ENCODE data around the gene ZCWPW1. TPM values are rescaled to one million over a fixed set of nuclear protein-coding genes. Genes with fewer than 3 reads are reported as not detected.
"Not testable (repeated sequence)": the region's sequence is repeated elsewhere in the genome, so short reads cannot be mapped to it uniquely, and the experiment has no call there.

ZCWPW1 gene
- total and polyA plus RNA-seq, 2 experiments from 2014 or later: 0.59 to 2.7 TPM

DNA sequence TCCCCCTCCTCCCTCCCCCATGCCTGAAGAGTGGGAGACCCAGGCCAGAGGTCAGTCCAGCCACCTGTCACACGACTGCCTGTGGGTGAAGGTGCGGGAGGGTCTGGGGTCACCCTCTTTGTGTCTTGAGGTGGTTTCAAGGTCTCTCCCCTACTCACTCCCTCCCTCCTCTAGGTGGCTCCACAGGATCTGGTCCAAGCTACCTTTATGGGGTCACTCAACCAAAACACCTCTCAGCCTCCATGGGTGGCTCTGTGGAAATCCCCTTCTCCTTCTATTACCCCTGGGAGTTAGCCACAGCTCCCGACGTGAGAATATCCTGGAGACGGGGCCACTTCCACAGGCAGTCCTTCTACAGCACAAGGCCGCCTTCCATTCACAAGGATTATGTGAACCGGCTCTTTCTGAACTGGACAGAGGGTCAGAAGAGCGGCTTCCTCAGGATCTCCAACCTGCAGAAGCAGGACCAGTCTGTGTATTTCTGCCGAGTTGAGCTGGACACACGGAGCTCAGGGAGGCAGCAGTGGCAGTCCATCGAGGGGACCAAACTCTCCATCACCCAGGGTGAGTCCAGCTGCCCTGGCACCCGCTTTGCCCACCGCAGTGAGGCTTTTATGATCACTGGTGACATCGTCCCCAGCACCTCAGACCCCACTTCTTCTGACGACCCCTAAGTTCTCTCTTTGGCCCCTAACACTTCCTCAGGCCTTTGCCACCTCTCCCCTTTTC is 54.5 kb downstream of the ZCWPW1 start:
- not testable (repeated sequence) for H3K4me3 Mint-ChIP-seq; H3K36me3 ChIP-seq (ENCODE audit: insufficient read depth); H4K20me1 ChIP-seq (replicated peaks; ENCODE audit: insufficient read depth); H3K79me2 ChIP-seq (replicated peaks; ENCODE audit: insufficient read depth); H3K4me2 ChIP-seq; H3K9me2 ChIP-seq (ENCODE audit: insufficient read depth); DNase-seq (ENCODE audit: low spot score); H3K27me3 Mint-ChIP-seq (ENCODE audit: insufficient read depth, low read depth, poor library complexity); H3K27ac ChIP-seq (ENCODE audit: low read depth); H3K36me3 Mint-ChIP-seq (ENCODE audit: low read depth); H3K9me3 Mint-ChIP-seq; H3K27me3 ChIP-seq (ENCODE audit: insufficient read depth); H3K4me3 ChIP-seq; H2AFZ ChIP-seq; H3F3A ChIP-seq (replicated peaks; ENCODE audit: low read depth)
- peak; percentile 46 for ATAC-seq
- Mint-ChIP-seq H3K4me1 (peaks cover 36% of the 10 kb centered on the region), H3K27ac (0 out of 2 replicates have a peak overlapping the region, but pooled peaks have one; percentile 47)
- TF ChIP-seq, protein P1, sequence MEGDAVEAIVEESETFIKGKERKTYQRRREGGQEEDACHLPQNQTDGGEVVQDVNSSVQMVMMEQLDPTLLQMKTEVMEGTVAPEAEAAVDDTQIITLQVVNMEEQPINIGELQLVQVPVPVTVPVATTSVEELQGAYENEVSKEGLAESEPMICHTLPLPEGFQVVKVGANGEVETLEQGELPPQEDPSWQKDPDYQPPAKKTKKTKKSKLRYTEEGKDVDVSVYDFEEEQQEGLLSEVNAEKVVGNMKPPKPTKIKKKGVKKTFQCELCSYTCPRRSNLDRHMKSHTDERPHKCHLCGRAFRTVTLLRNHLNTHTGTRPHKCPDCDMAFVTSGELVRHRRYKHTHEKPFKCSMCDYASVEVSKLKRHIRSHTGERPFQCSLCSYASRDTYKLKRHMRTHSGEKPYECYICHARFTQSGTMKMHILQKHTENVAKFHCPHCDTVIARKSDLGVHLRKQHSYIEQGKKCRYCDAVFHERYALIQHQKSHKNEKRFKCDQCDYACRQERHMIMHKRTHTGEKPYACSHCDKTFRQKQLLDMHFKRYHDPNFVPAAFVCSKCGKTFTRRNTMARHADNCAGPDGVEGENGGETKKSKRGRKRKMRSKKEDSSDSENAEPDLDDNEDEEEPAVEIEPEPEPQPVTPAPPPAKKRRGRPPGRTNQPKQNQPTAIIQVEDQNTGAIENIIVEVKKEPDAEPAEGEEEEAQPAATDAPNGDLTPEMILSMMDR (conservative IDR thresholded peaks at IDR 0.05; ENCODE audit: low read depth in 2 of 2): peak; percentile 20 to 55
- peaks cover 13% of the 10 kb centered on the region for H3K4me1 ChIP-seq (ENCODE audit: insufficient read depth)

DNA sequence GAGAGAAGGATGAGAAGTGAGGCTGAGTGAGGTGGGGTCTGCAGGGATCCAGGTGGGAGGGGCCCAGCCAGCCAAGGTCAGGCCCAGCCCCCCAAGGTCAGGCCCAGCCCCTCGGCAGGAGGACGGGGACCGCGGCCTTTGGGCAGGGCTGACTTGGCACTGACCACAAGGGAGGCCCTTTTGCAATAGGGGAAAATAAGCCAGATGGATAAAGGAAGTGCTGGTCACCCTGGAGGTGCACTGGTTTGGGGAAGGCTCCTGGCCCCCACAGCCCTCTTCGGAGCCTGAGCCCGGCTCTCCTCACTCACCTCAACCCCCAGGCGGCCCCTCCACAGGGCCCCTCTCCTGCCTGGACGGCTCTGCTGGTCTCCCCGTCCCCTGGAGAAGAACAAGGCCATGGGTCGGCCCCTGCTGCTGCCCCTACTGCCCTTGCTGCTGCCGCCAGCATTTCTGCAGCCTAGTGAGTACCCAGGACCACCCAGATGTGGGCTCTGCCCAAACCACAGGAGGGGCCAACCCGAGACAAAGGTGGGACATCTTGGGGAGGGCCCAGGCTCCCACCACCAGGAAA is 55.2 kb downstream of the ZCWPW1 start, which contains the start of gene PILRA:
PILRA (plus strand) TSS at position 227 of the 571 bp plus-strand sequence; CDS start at position 397, 170 bp downstream.
- Histone ChIP-seq H3K36me3 (ENCODE audit: insufficient read depth) (no peaks in the 10 kb centered on the region), H3K4me1 (ENCODE audit: insufficient read depth) (peaks cover 13% of the 10 kb centered on the region), H3K4me3 (no peak within 1 kb of the TSS), H2AFZ (no peak within 1 kb of the TSS), H4K20me1 (replicated peaks; ENCODE audit: insufficient read depth) (no peaks in the 10 kb centered on the region; the same call in 1 of the 2 replicates), H3K27ac (ENCODE audit: low read depth) (no peak within 1 kb of the TSS; the same call in 1 of the 2 replicates), H3F3A (replicated peaks; ENCODE audit: low read depth) (0 out of 2 replicates have a peak, but pooled peaks cover 4% of the 10 kb centered on the region), H3K79me2 (replicated peaks; ENCODE audit: insufficient read depth) (no peaks in the 10 kb centered on the region), H3K9me2 (ENCODE audit: insufficient read depth) (no peaks in the 10 kb centered on the region), H3K4me2 (no peak within 1 kb of the TSS), H3K27me3 (ENCODE audit: insufficient read depth) (no peaks in the 10 kb centered on the region)
- no peak for ATAC-seq
- peak within 1 kb of the TSS; percentile 47; the same call in 1 of the 2 replicates for H3K27ac Mint-ChIP-seq
- no peak within 1 kb of the TSS for H3K4me3 Mint-ChIP-seq
- no peak for DNase-seq (ENCODE audit: low spot score)
- peaks cover 7% of the 10 kb centered on the region for H3K27me3 Mint-ChIP-seq (ENCODE audit: insufficient read depth, low read depth, poor library complexity)
- H3K9me3 Mint-ChIP-seq: no peaks in the 10 kb centered on the region
- H3K4me1 Mint-ChIP-seq: peaks cover 42% of the 10 kb centered on the region
- H3K36me3 Mint-ChIP-seq (ENCODE audit: low read depth): peaks cover 2% of the 10 kb centered on the region; the same call in 2 of the 3 replicates
- TF ChIP-seq EZH2phosphoT487 (IDR thresholded peaks at IDR 0.05; ENCODE audit: unreplicated experiment): no peak
- no peak for TF ChIP-seq CREB1 (CRISPR knock-in tag; IDR thresholded peaks at IDR 0.05; ENCODE audit: low read depth)
- TF ChIP-seq EZH2 (IDR thresholded peaks at IDR 0.05; ENCODE audit: low read depth, unreplicated experiment): no peak
- TF ChIP-seq JUNB (IDR thresholded peaks at IDR 0.05; ENCODE audit: unreplicated experiment): no peak
- TF ChIP-seq, protein P2, sequence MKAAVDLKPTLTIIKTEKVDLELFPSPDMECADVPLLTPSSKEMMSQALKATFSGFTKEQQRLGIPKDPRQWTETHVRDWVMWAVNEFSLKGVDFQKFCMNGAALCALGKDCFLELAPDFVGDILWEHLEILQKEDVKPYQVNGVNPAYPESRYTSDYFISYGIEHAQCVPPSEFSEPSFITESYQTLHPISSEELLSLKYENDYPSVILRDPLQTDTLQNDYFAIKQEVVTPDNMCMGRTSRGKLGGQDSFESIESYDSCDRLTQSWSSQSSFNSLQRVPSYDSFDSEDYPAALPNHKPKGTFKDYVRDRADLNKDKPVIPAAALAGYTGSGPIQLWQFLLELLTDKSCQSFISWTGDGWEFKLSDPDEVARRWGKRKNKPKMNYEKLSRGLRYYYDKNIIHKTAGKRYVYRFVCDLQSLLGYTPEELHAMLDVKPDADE (IDR thresholded peaks at IDR 0.05): no peak
- TF ChIP-seq, protein P3, sequence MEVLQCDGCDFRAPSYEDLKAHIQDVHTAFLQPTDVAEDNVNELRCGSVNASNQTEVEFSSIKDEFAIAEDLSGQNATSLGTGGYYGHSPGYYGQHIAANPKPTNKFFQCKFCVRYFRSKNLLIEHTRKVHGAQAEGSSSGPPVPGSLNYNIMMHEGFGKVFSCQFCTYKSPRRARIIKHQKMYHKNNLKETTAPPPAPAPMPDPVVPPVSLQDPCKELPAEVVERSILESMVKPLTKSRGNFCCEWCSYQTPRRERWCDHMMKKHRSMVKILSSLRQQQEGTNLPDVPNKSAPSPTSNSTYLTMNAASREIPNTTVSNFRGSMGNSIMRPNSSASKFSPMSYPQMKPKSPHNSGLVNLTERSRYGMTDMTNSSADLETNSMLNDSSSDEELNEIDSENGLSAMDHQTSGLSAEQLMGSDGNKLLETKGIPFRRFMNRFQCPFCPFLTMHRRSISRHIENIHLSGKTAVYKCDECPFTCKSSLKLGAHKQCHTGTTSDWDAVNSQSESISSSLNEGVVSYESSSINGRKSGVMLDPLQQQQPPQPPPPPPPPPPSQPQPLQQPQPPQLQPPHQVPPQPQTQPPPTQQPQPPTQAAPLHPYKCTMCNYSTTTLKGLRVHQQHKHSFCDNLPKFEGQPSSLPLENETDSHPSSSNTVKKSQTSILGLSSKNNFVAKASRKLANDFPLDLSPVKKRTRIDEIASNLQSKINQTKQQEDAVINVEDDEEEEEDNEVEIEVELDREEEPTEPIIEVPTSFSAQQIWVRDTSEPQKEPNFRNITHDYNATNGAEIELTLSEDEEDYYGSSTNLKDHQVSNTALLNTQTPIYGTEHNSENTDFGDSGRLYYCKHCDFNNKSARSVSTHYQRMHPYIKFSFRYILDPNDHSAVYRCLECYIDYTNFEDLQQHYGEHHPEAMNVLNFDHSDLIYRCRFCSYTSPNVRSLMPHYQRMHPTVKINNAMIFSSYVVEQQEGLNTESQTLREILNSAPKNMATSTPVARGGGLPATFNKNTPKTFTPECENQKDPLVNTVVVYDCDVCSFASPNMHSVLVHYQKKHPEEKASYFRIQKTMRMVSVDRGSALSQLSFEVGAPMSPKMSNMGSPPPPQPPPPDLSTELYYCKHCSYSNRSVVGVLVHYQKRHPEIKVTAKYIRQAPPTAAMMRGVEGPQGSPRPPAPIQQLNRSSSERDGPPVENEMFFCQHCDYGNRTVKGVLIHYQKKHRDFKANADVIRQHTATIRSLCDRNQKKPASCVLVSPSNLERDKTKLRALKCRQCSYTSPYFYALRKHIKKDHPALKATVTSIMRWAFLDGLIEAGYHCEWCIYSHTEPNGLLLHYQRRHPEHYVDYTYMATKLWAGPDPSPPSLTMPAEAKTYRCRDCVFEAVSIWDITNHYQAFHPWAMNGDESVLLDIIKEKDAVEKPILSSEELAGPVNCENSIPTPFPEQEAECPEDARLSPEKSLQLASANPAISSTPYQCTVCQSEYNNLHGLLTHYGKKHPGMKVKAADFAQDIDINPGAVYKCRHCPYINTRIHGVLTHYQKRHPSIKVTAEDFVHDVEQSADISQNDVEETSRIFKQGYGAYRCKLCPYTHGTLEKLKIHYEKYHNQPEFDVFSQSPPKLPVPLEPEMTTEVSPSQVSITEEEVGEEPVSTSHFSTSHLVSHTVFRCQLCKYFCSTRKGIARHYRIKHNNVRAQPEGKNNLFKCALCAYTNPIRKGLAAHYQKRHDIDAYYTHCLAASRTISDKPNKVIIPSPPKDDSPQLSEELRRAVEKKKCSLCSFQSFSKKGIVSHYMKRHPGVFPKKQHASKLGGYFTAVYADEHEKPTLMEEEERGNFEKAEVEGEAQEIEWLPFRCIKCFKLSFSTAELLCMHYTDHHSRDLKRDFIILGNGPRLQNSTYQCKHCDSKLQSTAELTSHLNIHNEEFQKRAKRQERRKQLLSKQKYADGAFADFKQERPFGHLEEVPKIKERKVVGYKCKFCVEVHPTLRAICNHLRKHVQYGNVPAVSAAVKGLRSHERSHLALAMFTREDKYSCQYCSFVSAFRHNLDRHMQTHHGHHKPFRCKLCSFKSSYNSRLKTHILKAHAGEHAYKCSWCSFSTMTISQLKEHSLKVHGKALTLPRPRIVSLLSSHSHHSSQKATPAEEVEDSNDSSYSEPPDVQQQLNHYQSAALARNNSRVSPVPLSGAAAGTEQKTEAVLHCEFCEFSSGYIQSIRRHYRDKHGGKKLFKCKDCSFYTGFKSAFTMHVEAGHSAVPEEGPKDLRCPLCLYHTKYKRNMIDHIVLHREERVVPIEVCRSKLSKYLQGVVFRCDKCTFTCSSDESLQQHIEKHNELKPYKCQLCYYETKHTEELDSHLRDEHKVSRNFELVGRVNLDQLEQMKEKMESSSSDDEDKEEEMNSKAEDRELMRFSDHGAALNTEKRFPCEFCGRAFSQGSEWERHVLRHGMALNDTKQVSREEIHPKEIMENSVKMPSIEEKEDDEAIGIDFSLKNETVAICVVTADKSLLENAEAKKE (CRISPR knock-in tag; IDR thresholded peaks at IDR 0.05): no peak
- TF ChIP-seq ZNF114 (CRISPR knock-in tag; IDR thresholded peaks at IDR 0.05): no peak

Data from GM23338 (cell line).